Body of pancreas (tissue), 4 donors: ENCODE data around the gene ARID1B. TPM values are rescaled to one million over a fixed set of nuclear protein-coding genes. Genes with fewer than 3 reads are reported as not detected.

Experiments
- ATAC-seq: fragments of 150-250 bp; one replicate; pipeline ENCODE4 v1.9.1; 2016
- DNase-seq, 4 donors: peaks; one replicate each; pipeline ENCODE4 v3.0.0-alpha.2; 2019
- H3K27ac ChIP-seq, 4 donors: fragments of 200-600 bp; sonication (generic); 1 replicate in 3 of 4; 2 replicates in 1 of 4; pipeline versions ENCODE4 v1.5.1 to v1.6.1; 2016 to 2019; ENCODE audit warnings: mild to moderate bottlenecking in 1 of 4, mixed read lengths in 1 of 4, moderate library complexity in 1 of 4
- H3K27me3 ChIP-seq, 2 donors: fragments of 200-600 bp; sonication (generic); one replicate each; pipeline ENCODE4 v1.6.0; 2016; ENCODE audit warnings: mild to moderate bottlenecking in 1 of 2
- H3K36me3 ChIP-seq, 2 donors: fragments of 200-600 bp; sonication (generic); replicated peaks in 1 of 2; 2 replicates each; pipeline ENCODE4 v1.5.1; 2016; ENCODE audit warnings: low read depth in 2 of 2; ENCODE audit not compliant: insufficient read depth in 1 of 2
- H3K4me1 ChIP-seq: fragments of 200-600 bp; sonication (generic); one replicate; pipeline ENCODE4 v1.6.0; 2016
- H3K4me3 ChIP-seq, 2 donors: fragments of 200-600 bp; sonication (generic); 1 replicate in 1 of 2; 2 replicates in 1 of 2; pipeline ENCODE4 v1.5.1; 2016 to 2019
- H3K9me3 ChIP-seq, 3 donors: fragments of 200-600 bp; sonication (generic); 1 replicate in 2 of 3; 2 replicates in 1 of 3; pipeline ENCODE4 v1.5.1; 2016
- CTCF ChIP-seq, 7 experiments: fragments of 450-650 bp in 4 of 7; fragments of 200-600 bp in 3 of 7; sonication (generic) in 3 of 7; IDR thresholded peaks; one replicate each; pipeline ENCODE4 v1.5.1; 2016 to 2019; ENCODE audit warnings: antibody characterized with exemption in 7 of 7
- POLR2A ChIP-seq, 3 donors: fragments of 450-650 bp; IDR thresholded peaks; one replicate each; pipeline ENCODE4 v1.6.1; 2016; ENCODE audit warnings: antibody characterized with exemption in 3 of 3, mild to moderate bottlenecking in 2 of 3
- WGBS, 2 donors: methylation state at CpG; one replicate each; pipeline ENCODE4 v1.1.5; 2017; 5-methylcytosine and 5-hydroxymethylcytosine counted together
- intact Hi-C: fragments of 100-400 bp; cut with DNase I; formaldehyde crosslinking; loops from one replicate; pipeline ENCODE4 v1.15.1; 2023
- total RNA-seq, 2 donors: library from RNA; depleted of rRNA; stranded (reverse); fragments of >200 nt; gene quantifications; one replicate each; pipeline ENCODE4 v1.1.0, GENCODE V29; 2016

Gene ARID1B
- total RNA-seq, 2 donors from 2014 or later: 71.5 to 85.1 TPM

GRCh38 chr6:156780962-156781853, 4.0 kb downstream of the ARID1B start:
- Histone ChIP-seq H3K27ac (peak overlapping the region in 3 of 4 donors; percentile 97 to 99 (median 99)), H3K27me3 (no peaks in the 10 kb centered on the region), H3K36me3 (no peaks in the 10 kb centered on the region), H3K4me1 (peaks cover 34% of the 10 kb centered on the region), H3K9me3 (no peaks in the 10 kb centered on the region), H3K4me3 (no peak overlapping the region)
- TF ChIP-seq CTCF (IDR thresholded peaks at IDR 0.05): no peak
- TF ChIP-seq POLR2A (IDR thresholded peaks at IDR 0.05): no peak
- no peak for ATAC-seq
- 4 to 5% methylated on average over 8 of the region's 8 CpGs for WGBS, 2 donors
- intact Hi-C loops: no loop called here
- DNase-seq: no peak

- H3K4me3 ChIP-seq: no peak overlapping the region
- intact Hi-C loops: no loop called here
- WGBS, 2 donors: 6% methylated on average over 8 of the region's 8 CpGs
- H3K27me3 ChIP-seq: no peaks in the 10 kb centered on the region
- peaks cover 34% of the 10 kb centered on the region for H3K4me1 ChIP-seq
- H3K27ac ChIP-seq: peak overlapping the region in 3 of 4 donors; percentile 97 to 99 (median 99)
- ATAC-seq (no peak), DNase-seq (no peak)
- H3K9me3 ChIP-seq: no peaks in the 10 kb centered on the region
- TF ChIP-seq POLR2A (IDR thresholded peaks at IDR 0.05) (no peak), CTCF (IDR thresholded peaks at IDR 0.05) (no peak)
- H3K36me3 ChIP-seq: no peaks in the 10 kb centered on the region
Measured at GRCh38 chr6:156781861-156782631, 4.9 kb downstream of the ARID1B start.

GRCh38 chr6:156782691-156783320, 5.6 kb downstream of the ARID1B start:
- H3K9me3 ChIP-seq: no peaks in the 10 kb centered on the region
- peak overlapping the region in 3 of 4 donors; percentile 43 to 99 (median 97) for H3K27ac ChIP-seq
- intact Hi-C loops: no loop called here
- ATAC-seq (no peak), DNase-seq (no peak)
- 2% methylated on average over 2 of the region's 2 CpGs for WGBS, 2 donors
- no peaks in the 10 kb centered on the region for H3K36me3 ChIP-seq
- H3K4me1 ChIP-seq: peaks cover 38% of the 10 kb centered on the region
- no peak overlapping the region for H3K4me3 ChIP-seq
- TF ChIP-seq POLR2A (IDR thresholded peaks at IDR 0.05): no peak
- no peak for TF ChIP-seq CTCF (IDR thresholded peaks at IDR 0.05)
- H3K27me3 ChIP-seq: no peaks in the 10 kb centered on the region

GRCh38 chr6:156783958-156784357, 6.8 kb downstream of the ARID1B start:
- H3K27ac ChIP-seq: peak overlapping the region in 1 of 4 donors; percentile 99
- WGBS, 2 donors: 82 to 88% methylated on average over 6 of the region's 6 CpGs
- intact Hi-C loops: no loop called here
- no peak overlapping the region for H3K4me3 ChIP-seq
- H3K27me3 ChIP-seq: no peaks in the 10 kb centered on the region
- DNase-seq (no peak), ATAC-seq (no peak)
- H3K9me3 ChIP-seq: no peaks in the 10 kb centered on the region
- H3K4me1 ChIP-seq: peaks cover 41% of the 10 kb centered on the region
- H3K36me3 ChIP-seq: no peaks in the 10 kb centered on the region
- TF ChIP-seq POLR2A (IDR thresholded peaks at IDR 0.05) (no peak), CTCF (IDR thresholded peaks at IDR 0.05) (no peak)
